CMK (cell line): ENCODE measurements around the gene TRMO.

Experiments used
- DNase-seq: peaks from one replicate; pipeline ENCODE4 v3.0.0-alpha.2; 2010; ENCODE audit warnings: low read depth

TRMO gene

DNA sequence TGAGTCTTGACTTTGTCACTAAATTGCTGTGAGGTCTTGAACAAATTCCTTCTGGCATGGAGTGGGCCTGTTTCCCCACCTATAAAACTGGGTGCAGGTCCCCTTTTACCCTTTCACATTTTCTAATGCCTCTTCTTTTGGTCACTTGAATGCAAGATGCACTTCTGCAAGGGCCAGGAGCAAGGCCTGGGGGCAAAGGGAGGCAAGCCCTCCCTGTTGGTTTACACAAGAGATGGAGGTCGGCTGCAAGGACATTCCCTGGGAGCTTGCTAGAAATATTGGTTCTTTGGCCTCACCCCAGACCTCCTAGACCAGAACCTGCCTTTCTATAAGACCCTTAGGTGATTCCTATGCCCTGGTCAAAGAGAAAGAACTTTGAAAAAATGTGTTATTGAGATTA is 63.5 kb downstream of the TRMO start:
- no peak for DNase-seq

DNA sequence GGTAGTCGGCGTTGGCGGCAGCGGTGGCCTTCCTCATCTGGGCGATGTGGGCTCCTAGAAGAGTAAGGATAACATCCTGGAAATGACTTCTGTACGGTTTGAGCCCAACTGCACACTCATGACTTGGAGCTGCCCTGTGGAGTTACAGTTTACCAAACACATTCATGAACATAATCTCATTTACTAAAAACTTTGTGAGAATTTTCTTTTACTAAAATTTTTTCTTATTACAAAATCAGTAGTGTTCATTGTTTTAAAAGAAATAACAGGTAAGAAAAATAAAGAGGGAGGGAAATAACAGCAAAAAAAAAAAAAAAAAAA is 63.9 kb downstream of the TRMO start:
- no peak for DNase-seq

DNA sequence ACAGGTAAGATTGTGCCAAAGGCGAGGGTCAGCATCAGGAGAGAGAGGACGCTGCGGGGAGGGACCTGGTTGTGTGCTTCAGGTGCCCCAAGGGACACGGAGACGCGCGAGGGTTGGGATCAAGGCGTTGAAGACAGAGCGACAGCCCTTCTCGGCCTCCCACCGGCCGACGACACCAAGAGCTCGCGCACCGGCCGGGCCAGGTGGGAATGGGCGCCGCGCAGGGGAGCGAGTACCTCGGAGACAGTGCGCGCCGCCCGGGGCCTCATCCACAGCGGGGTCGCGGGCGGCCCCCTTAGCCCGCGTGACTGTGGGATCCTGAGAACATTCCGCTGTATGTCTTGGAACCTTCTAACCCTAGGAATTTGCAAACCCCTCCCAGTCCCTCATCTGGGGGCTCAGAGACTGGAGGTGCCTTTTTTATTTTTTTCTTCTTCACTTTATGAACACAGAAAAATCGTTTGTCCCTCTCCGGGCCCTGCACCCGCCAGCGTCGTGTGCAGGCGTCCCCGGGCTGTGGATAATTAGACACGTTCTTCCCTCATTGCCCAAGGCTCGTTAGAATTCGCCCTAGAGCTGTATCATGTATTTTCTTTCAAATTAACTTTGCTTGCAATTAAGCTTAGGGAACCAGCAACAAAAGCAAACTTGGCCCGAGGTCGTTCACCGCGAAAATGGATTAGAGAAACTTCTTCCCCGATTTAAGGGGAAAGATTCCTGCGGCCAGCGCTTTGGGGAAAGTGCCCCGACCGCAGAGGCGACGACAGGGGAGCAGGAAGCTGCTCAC is 64.5 kb downstream of the TRMO start:
- no peak for DNase-seq

DNA sequence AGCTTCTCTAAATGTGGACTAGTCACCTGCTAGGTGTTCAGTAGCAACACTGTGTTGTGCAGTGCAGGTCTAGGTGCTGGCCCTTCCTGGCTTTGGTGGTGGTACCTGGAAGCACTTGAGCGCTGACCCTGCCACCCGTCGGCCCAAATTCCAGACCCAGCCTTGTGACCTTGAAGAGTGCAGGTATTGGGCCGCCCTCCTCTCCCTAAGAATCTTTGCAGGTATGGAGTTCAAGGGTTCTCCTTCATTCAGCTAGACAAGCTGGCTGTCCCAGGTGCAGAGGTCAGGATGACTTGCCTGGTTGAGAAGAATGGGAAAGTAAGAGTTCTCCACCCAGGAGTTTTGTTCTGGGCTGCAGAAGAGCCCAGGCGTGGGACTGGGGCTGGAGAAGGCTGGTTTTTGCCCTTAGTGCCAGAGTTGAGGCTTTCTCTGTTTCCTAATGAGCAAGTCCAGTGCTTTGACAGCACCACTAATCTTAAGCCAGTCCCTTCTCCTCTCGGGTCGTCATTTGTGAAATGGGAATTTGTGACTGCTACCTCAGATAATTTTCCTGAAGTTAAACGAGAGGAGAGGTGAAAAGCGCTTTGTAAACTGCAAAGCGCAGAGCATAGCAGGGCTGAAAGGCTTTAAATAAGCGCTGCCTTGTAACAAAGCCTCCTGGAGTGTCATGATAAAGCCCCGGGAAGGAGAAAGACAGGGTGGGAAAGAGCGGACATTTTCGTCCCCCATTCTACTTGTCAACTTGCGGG is 65.3 kb downstream of the TRMO start:
- DNase-seq: no peak

DNA sequence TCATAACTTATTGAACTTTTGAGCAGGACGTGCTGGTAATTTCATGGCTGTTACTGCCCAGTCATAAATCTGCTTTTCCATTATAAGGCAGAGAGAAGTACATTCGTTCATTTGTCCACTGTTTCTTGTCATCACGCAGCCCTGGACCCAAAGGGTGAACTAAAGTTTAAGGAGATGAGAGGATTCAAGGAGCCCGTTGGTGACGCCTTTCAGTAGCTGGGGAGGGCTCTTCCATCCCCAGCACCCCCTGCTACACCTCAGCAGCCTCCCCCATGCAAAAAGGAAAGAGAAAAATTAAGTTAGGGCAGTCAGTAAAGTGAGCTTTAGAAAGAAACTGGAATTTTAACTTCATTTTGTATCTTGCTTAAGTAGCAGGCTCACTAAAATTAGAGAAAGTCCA is 66.4 kb downstream of the TRMO start:
- DNase-seq: no peak

DNA sequence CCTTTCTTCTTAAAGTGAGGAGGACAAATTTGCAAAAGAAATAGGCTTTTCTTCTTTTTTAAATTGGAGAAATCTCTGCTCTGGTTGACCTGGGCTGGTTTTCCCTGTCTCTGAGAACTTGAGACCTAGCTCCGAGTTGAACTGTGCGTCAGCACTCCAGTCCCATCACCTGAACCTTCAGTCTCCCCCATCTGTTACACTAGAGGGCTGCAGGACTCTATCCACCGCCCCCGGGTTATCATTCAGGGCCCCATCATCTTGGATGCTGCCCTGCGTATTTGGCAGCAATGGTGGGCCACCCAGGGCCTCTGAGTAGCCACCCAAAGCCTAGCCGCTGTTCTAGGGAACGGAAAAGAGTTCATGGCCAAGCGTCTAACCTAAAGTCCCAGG is 66.8 kb downstream of the TRMO start:
- no peak for DNase-seq

DNA sequence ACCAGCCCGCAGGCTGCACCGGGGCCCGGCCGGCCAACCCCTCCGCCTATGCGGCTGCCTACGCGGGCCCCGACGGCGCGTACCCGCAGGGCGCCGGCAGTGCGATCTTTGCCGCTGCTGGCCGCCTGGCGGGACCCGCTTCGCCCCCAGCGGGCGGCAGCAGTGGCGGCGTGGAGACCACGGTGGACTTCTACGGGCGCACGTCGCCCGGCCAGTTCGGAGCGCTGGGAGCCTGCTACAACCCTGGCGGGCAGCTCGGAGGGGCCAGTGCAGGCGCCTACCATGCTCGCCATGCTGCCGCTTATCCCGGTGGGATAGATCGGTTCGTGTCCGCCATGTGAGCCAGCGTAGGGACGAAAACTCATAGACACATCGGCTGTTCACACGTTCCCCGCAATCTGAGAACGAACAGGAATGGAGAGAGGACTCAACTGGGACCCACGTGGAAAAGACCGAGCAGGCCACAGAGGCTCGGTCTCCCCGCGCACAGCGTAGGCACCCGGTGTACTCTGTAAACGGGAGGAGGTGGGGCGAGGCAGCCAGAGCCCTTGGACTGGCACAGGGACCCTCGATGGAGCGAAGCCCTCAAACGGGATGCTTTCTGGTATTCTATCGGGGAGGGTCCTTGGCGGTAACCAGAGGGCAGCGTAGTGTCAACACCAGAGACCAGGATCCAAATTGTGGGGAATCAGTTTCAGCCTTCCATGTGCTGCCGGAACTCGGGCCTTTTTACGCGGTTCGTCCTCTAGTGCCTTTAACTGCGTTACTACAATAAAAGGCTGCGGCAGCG is 67.4 kb downstream of the TRMO start:
- DNase-seq: no peak
